ENCODE results near the gene PPM1K. TPM values are rescaled to one million over a fixed set of nuclear protein-coding genes. Genes with fewer than 3 reads are reported as not detected.

PPM1K gene
- total and polyA plus RNA-seq, 2 experiments from 2014 or later = 9.1 to 12.0 TPM

DNA sequence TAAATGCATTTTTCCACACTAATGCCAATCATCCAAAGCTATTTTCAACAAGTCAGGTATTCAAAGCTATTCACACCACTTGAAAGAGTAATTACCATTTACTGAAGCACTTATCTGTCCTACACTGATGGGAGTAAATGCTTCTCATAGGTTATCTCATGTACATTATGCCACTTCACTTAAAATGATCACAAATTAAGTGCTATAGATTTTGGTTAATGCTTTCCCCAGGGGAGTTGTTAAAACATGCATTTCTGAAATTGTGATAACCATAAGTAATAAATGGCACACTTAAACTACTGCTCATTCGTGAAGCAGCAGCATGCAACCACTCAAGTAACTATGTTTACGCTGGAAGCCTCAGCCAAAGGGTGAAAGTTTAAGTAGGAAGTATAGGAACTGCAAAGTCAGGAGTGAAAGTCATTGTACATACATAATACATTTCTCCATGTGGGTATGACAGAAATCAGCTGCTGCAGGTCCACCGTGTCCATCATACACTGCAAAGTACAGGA, 6.6 kb downstream of the PPM1K start:
- Mint-ChIP-seq H3K27ac (no peak overlapping the region), H3K27me3 (ENCODE audit: insufficient read depth, low read depth, poor library complexity) (peaks cover 4% of the 10 kb centered on the region), H3K36me3 (ENCODE audit: low read depth) (peaks cover 48% of the 10 kb centered on the region), H3K4me3 (no peak overlapping the region), H3K9me3 (peaks cover 26% of the 10 kb centered on the region), H3K4me1 (peaks cover 19% of the 10 kb centered on the region)
- ATAC-seq (no peak), DNase-seq (ENCODE audit: low spot score) (no peak)
- Histone ChIP-seq H3K9me2 (ENCODE audit: insufficient read depth) (0 out of 2 replicates have a peak, but pooled peaks cover 4% of the 10 kb centered on the region), H3K4me3 (no peak overlapping the region), H2AFZ (no peak overlapping the region), H3F3A (replicated peaks; ENCODE audit: low read depth) (no peaks in the 10 kb centered on the region), H3K27ac (ENCODE audit: low read depth) (no peak overlapping the region), H3K27me3 (ENCODE audit: insufficient read depth) (peaks cover 12% of the 10 kb centered on the region), H3K79me2 (replicated peaks; ENCODE audit: insufficient read depth) (peaks cover 4% of the 10 kb centered on the region), H3K36me3 (ENCODE audit: insufficient read depth) (peaks cover 11% of the 10 kb centered on the region; the same call in 1 of the 2 replicates), H4K20me1 (replicated peaks; ENCODE audit: insufficient read depth) (peaks cover 3% of the 10 kb centered on the region), H3K4me2 (no peak overlapping the region), H3K4me1 (ENCODE audit: insufficient read depth) (peaks cover 2% of the 10 kb centered on the region; the same call in 1 of the 2 replicates)
- TF ChIP-seq, protein P1, sequence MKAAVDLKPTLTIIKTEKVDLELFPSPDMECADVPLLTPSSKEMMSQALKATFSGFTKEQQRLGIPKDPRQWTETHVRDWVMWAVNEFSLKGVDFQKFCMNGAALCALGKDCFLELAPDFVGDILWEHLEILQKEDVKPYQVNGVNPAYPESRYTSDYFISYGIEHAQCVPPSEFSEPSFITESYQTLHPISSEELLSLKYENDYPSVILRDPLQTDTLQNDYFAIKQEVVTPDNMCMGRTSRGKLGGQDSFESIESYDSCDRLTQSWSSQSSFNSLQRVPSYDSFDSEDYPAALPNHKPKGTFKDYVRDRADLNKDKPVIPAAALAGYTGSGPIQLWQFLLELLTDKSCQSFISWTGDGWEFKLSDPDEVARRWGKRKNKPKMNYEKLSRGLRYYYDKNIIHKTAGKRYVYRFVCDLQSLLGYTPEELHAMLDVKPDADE (IDR thresholded peaks at IDR 0.05) = no peak
- TF ChIP-seq, protein P2, sequence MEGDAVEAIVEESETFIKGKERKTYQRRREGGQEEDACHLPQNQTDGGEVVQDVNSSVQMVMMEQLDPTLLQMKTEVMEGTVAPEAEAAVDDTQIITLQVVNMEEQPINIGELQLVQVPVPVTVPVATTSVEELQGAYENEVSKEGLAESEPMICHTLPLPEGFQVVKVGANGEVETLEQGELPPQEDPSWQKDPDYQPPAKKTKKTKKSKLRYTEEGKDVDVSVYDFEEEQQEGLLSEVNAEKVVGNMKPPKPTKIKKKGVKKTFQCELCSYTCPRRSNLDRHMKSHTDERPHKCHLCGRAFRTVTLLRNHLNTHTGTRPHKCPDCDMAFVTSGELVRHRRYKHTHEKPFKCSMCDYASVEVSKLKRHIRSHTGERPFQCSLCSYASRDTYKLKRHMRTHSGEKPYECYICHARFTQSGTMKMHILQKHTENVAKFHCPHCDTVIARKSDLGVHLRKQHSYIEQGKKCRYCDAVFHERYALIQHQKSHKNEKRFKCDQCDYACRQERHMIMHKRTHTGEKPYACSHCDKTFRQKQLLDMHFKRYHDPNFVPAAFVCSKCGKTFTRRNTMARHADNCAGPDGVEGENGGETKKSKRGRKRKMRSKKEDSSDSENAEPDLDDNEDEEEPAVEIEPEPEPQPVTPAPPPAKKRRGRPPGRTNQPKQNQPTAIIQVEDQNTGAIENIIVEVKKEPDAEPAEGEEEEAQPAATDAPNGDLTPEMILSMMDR (conservative IDR thresholded peaks at IDR 0.05; ENCODE audit: low read depth in 2 of 2) = no peak
- TF ChIP-seq JUNB (IDR thresholded peaks at IDR 0.05; ENCODE audit: unreplicated experiment) = no peak
- no peak for TF ChIP-seq ZNF114 (CRISPR knock-in tag; IDR thresholded peaks at IDR 0.05)
- no peak for TF ChIP-seq EZH2phosphoT487 (IDR thresholded peaks at IDR 0.05; ENCODE audit: unreplicated experiment)
- TF ChIP-seq, protein P3, sequence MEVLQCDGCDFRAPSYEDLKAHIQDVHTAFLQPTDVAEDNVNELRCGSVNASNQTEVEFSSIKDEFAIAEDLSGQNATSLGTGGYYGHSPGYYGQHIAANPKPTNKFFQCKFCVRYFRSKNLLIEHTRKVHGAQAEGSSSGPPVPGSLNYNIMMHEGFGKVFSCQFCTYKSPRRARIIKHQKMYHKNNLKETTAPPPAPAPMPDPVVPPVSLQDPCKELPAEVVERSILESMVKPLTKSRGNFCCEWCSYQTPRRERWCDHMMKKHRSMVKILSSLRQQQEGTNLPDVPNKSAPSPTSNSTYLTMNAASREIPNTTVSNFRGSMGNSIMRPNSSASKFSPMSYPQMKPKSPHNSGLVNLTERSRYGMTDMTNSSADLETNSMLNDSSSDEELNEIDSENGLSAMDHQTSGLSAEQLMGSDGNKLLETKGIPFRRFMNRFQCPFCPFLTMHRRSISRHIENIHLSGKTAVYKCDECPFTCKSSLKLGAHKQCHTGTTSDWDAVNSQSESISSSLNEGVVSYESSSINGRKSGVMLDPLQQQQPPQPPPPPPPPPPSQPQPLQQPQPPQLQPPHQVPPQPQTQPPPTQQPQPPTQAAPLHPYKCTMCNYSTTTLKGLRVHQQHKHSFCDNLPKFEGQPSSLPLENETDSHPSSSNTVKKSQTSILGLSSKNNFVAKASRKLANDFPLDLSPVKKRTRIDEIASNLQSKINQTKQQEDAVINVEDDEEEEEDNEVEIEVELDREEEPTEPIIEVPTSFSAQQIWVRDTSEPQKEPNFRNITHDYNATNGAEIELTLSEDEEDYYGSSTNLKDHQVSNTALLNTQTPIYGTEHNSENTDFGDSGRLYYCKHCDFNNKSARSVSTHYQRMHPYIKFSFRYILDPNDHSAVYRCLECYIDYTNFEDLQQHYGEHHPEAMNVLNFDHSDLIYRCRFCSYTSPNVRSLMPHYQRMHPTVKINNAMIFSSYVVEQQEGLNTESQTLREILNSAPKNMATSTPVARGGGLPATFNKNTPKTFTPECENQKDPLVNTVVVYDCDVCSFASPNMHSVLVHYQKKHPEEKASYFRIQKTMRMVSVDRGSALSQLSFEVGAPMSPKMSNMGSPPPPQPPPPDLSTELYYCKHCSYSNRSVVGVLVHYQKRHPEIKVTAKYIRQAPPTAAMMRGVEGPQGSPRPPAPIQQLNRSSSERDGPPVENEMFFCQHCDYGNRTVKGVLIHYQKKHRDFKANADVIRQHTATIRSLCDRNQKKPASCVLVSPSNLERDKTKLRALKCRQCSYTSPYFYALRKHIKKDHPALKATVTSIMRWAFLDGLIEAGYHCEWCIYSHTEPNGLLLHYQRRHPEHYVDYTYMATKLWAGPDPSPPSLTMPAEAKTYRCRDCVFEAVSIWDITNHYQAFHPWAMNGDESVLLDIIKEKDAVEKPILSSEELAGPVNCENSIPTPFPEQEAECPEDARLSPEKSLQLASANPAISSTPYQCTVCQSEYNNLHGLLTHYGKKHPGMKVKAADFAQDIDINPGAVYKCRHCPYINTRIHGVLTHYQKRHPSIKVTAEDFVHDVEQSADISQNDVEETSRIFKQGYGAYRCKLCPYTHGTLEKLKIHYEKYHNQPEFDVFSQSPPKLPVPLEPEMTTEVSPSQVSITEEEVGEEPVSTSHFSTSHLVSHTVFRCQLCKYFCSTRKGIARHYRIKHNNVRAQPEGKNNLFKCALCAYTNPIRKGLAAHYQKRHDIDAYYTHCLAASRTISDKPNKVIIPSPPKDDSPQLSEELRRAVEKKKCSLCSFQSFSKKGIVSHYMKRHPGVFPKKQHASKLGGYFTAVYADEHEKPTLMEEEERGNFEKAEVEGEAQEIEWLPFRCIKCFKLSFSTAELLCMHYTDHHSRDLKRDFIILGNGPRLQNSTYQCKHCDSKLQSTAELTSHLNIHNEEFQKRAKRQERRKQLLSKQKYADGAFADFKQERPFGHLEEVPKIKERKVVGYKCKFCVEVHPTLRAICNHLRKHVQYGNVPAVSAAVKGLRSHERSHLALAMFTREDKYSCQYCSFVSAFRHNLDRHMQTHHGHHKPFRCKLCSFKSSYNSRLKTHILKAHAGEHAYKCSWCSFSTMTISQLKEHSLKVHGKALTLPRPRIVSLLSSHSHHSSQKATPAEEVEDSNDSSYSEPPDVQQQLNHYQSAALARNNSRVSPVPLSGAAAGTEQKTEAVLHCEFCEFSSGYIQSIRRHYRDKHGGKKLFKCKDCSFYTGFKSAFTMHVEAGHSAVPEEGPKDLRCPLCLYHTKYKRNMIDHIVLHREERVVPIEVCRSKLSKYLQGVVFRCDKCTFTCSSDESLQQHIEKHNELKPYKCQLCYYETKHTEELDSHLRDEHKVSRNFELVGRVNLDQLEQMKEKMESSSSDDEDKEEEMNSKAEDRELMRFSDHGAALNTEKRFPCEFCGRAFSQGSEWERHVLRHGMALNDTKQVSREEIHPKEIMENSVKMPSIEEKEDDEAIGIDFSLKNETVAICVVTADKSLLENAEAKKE (CRISPR knock-in tag; IDR thresholded peaks at IDR 0.05) = no peak
- TF ChIP-seq STAT1 (IDR thresholded peaks at IDR 0.05; ENCODE audit: unreplicated experiment) = no peak
- TF ChIP-seq POLR2AphosphoS5 (IDR thresholded peaks at IDR 0.05; ENCODE audit: low read depth) = no peak
- TF ChIP-seq ZNF331 (CRISPR knock-in tag; IDR thresholded peaks at IDR 0.05; ENCODE audit: low read depth) = no peak

Measured in GM23338 (cell line).